ENCODE results near the gene TBC1D1. TPM values are rescaled to one million over a fixed set of nuclear protein-coding genes. Genes with fewer than 3 reads are reported as not detected.

Gene TBC1D1
- polyA plus RNA-seq, 1 donor from 2014 or later: 23.2 TPM

- H3K79me2 ChIP-seq (replicated peaks; ENCODE audit: insufficient read depth, low read length): no peaks in the 10 kb centered on the region
- no peaks in the 10 kb centered on the region for H3K27me3 ChIP-seq (ENCODE audit: insufficient read depth, low read depth, low read length)
- no peaks in the 10 kb centered on the region for H3K36me3 ChIP-seq (ENCODE audit: insufficient read depth, low read length)
- H2AFZ ChIP-seq (ENCODE audit: low read depth, low read length): peak overlapping the region; percentile 2
- TF ChIP-seq EZH2 (IDR thresholded peaks at IDR 0.05; ENCODE audit: borderline replicate concordance, insufficient read depth, low read length, poor library complexity, severe bottlenecking): no peak
- no peak for TF ChIP-seq POLR2AphosphoS5 (IDR thresholded peaks at IDR 0.05)
- TF ChIP-seq TAF1 (IDR thresholded peaks at IDR 0.05; ENCODE audit: low read depth): no peak
- TF ChIP-seq, protein P1, sequence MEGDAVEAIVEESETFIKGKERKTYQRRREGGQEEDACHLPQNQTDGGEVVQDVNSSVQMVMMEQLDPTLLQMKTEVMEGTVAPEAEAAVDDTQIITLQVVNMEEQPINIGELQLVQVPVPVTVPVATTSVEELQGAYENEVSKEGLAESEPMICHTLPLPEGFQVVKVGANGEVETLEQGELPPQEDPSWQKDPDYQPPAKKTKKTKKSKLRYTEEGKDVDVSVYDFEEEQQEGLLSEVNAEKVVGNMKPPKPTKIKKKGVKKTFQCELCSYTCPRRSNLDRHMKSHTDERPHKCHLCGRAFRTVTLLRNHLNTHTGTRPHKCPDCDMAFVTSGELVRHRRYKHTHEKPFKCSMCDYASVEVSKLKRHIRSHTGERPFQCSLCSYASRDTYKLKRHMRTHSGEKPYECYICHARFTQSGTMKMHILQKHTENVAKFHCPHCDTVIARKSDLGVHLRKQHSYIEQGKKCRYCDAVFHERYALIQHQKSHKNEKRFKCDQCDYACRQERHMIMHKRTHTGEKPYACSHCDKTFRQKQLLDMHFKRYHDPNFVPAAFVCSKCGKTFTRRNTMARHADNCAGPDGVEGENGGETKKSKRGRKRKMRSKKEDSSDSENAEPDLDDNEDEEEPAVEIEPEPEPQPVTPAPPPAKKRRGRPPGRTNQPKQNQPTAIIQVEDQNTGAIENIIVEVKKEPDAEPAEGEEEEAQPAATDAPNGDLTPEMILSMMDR (IDR thresholded peaks at IDR 0.05; ENCODE audit: poor library complexity, severe bottlenecking): no peak
- no peak for TF ChIP-seq EP300 (conservative IDR thresholded peaks at IDR 0.05; ENCODE audit: poor library complexity, severe bottlenecking)
- TF ChIP-seq, protein P2, sequence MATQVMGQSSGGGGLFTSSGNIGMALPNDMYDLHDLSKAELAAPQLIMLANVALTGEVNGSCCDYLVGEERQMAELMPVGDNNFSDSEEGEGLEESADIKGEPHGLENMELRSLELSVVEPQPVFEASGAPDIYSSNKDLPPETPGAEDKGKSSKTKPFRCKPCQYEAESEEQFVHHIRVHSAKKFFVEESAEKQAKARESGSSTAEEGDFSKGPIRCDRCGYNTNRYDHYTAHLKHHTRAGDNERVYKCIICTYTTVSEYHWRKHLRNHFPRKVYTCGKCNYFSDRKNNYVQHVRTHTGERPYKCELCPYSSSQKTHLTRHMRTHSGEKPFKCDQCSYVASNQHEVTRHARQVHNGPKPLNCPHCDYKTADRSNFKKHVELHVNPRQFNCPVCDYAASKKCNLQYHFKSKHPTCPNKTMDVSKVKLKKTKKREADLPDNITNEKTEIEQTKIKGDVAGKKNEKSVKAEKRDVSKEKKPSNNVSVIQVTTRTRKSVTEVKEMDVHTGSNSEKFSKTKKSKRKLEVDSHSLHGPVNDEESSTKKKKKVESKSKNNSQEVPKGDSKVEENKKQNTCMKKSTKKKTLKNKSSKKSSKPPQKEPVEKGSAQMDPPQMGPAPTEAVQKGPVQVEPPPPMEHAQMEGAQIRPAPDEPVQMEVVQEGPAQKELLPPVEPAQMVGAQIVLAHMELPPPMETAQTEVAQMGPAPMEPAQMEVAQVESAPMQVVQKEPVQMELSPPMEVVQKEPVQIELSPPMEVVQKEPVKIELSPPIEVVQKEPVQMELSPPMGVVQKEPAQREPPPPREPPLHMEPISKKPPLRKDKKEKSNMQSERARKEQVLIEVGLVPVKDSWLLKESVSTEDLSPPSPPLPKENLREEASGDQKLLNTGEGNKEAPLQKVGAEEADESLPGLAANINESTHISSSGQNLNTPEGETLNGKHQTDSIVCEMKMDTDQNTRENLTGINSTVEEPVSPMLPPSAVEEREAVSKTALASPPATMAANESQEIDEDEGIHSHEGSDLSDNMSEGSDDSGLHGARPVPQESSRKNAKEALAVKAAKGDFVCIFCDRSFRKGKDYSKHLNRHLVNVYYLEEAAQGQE (IDR thresholded peaks at IDR 0.05; ENCODE audit: borderline replicate concordance): no peak
- no peak for TF ChIP-seq MXI1 (conservative IDR thresholded peaks at IDR 0.05; ENCODE audit: poor library complexity, severe bottlenecking)
- TF ChIP-seq SMC3 (conservative IDR thresholded peaks at IDR 0.05; ENCODE audit: poor library complexity): no peak
- no peak for TF ChIP-seq RAD21 (conservative IDR thresholded peaks at IDR 0.05)
- H3F3A ChIP-seq (ENCODE audit: insufficient read depth, low read length, poor library complexity, severe bottlenecking): no peaks in the 10 kb centered on the region
- no peaks in the 10 kb centered on the region for H3K9me2 ChIP-seq (ENCODE audit: insufficient read depth, low read length)
- peak overlapping the region; percentile 34 for H3K4me3 ChIP-seq (ENCODE audit: low read length)
- H4K20me1 ChIP-seq (ENCODE audit: insufficient read depth): no peaks in the 10 kb centered on the region
- H3K9ac ChIP-seq (ENCODE audit: low read length): peak overlapping the region; percentile 2
- H3K9me3 ChIP-seq (ENCODE audit: low read length): no peaks in the 10 kb centered on the region
- H3K4me2 ChIP-seq (ENCODE audit: low read length): no peak overlapping the region
- H3K27ac ChIP-seq (ENCODE audit: low read length): peak overlapping the region; percentile 53
Measured at GRCh38 chr4:37868238-37868637, 22.6 kb upstream of the TBC1D1 start.

GRCh38 chr4:37872310-37872988 lies 18.4 kb upstream of the TBC1D1 start:
- Histone ChIP-seq H3K36me3 (ENCODE audit: insufficient read depth, low read length) (no peaks in the 10 kb centered on the region), H4K20me1 (ENCODE audit: insufficient read depth) (no peaks in the 10 kb centered on the region), H3K4me3 (ENCODE audit: low read length) (no peak overlapping the region), H3K9ac (ENCODE audit: low read length) (no peak overlapping the region), H3K4me2 (ENCODE audit: low read length) (no peak overlapping the region), H3K27ac (ENCODE audit: low read length) (no peak overlapping the region), H3F3A (ENCODE audit: insufficient read depth, low read length, poor library complexity, severe bottlenecking) (no peaks in the 10 kb centered on the region), H3K27me3 (ENCODE audit: insufficient read depth, low read depth, low read length) (no peaks in the 10 kb centered on the region), H3K9me2 (ENCODE audit: insufficient read depth, low read length) (no peaks in the 10 kb centered on the region), H3K79me2 (replicated peaks; ENCODE audit: insufficient read depth, low read length) (no peaks in the 10 kb centered on the region), H3K9me3 (ENCODE audit: low read length) (no peaks in the 10 kb centered on the region), H2AFZ (ENCODE audit: low read depth, low read length) (no peak overlapping the region)
- no peak for TF ChIP-seq MXI1 (conservative IDR thresholded peaks at IDR 0.05; ENCODE audit: poor library complexity, severe bottlenecking)
- TF ChIP-seq RAD21 (conservative IDR thresholded peaks at IDR 0.05): no peak
- TF ChIP-seq, protein P1 (IDR thresholded peaks at IDR 0.05; ENCODE audit: poor library complexity, severe bottlenecking): no peak
- no peak for TF ChIP-seq TAF1 (IDR thresholded peaks at IDR 0.05; ENCODE audit: low read depth)
- TF ChIP-seq, protein P2 (IDR thresholded peaks at IDR 0.05; ENCODE audit: borderline replicate concordance): no peak
- TF ChIP-seq EP300 (conservative IDR thresholded peaks at IDR 0.05; ENCODE audit: poor library complexity, severe bottlenecking): no peak
- no peak for TF ChIP-seq EZH2 (IDR thresholded peaks at IDR 0.05; ENCODE audit: borderline replicate concordance, insufficient read depth, low read length, poor library complexity, severe bottlenecking)
- no peak for TF ChIP-seq POLR2AphosphoS5 (IDR thresholded peaks at IDR 0.05)
- TF ChIP-seq SMC3 (conservative IDR thresholded peaks at IDR 0.05; ENCODE audit: poor library complexity): no peak

Data from neural cell (in vitro differentiated cells).